CD4-positive, alpha-beta T cell (primary cell): ENCODE data around the gene DPEP3. TPM values are rescaled to one million over a fixed set of nuclear protein-coding genes. Genes with fewer than 3 reads are reported as not detected.

Experiments used
- ATAC-seq: fragments of 200-7000 bp; cut with Tn5 transposase; one replicate; pipeline ENCODE4 v1.10.0; 2022; ENCODE audit warnings: mild to moderate bottlenecking; ENCODE audit not compliant: poor library complexity
- CTCF ChIA-PET: fragments of 350-600 bp; sonication (Branson Sonifier 250); formaldehyde crosslinking; loops from one replicate; lab custom pipeline; 2021; ENCODE audit warnings: antibody characterized with exemption, inconsistent platforms; lab: Charles Lee
- POLR2A ChIA-PET: fragments of 350-600 bp; sonication (Branson Sonifier 250); formaldehyde crosslinking; loops from one replicate; lab custom pipeline; 2021; ENCODE audit warnings: antibody characterized with exemption, inconsistent platforms; lab: Charles Lee
- DNase-seq, 14 experiments: peaks; one replicate each; pipeline ENCODE4 v3.0.0-alpha.2; 2013 to 2020; ENCODE audit warnings: mixed read lengths in 2 of 14
- H3K27ac ChIP-seq, 2 donors: one replicate each; pipeline versions ENCODE4 v1.5.1 to v1.7.0; 2013; ENCODE audit warnings: low read length in 2 of 2, low read depth in 1 of 2, mild to moderate bottlenecking in 1 of 2
- H3K27me3 ChIP-seq, 2 experiments: 1 replicate in 1 of 2; 2 replicates in 1 of 2; pipeline versions ENCODE4 v1.6.1 to v1.7.0; 2013; ENCODE audit warnings: low read length in 2 of 2, control low read depth in 1 of 2, mild to moderate bottlenecking in 1 of 2, moderate library complexity in 1 of 2; ENCODE audit not compliant: insufficient read depth in 2 of 2, control insufficient read depth in 1 of 2
- H3K36me3 ChIP-seq: one replicate; pipeline ENCODE4 v1.6.1; 2013; ENCODE audit warnings: low read length, control low read depth; ENCODE audit not compliant: insufficient read depth
- H3K4me1 ChIP-seq: one replicate; pipeline ENCODE4 v1.6.1; 2013; ENCODE audit warnings: low read length, control low read depth; ENCODE audit not compliant: insufficient read depth
- H3K4me3 ChIP-seq: one replicate; pipeline ENCODE4 v1.5.1; 2013; ENCODE audit warnings: mild to moderate bottlenecking, low read length, moderate library complexity
- H3K9me3 ChIP-seq, 2 experiments: 1 replicate in 1 of 2; 2 replicates in 1 of 2; pipeline versions ENCODE4 v1.6.1 to v1.7.0; 2013; ENCODE audit warnings: low read length in 2 of 2, mild to moderate bottlenecking in 2 of 2, control low read depth in 1 of 2, moderate library complexity in 1 of 2; ENCODE audit not compliant: control insufficient read depth in 1 of 2, insufficient read depth in 1 of 2
- H3K27ac Mint-ChIP-seq: one replicate; pipeline ENCODE4 v1.8.0; 2020; ENCODE audit warnings: mixed read lengths
- H3K27me3 Mint-ChIP-seq: one replicate; pipeline ENCODE4 v1.8.0; 2021; ENCODE audit warnings: mixed read lengths
- H3K36me3 Mint-ChIP-seq: one replicate; pipeline ENCODE4 v1.8.0; 2021; ENCODE audit warnings: low read depth, mixed read lengths
- H3K4me1 Mint-ChIP-seq: one replicate; pipeline ENCODE4 v1.8.0; 2021; ENCODE audit warnings: low read depth, mixed read lengths
- H3K4me3 Mint-ChIP-seq: one replicate; pipeline ENCODE4 v1.8.0; 2020; ENCODE audit warnings: mild to moderate bottlenecking, mixed read lengths
- H3K9me3 Mint-ChIP-seq: one replicate; pipeline ENCODE4 v1.8.0; 2020; ENCODE audit warnings: mixed read lengths
- CTCF ChIP-seq: fragments of 200-600 bp; IDR thresholded peaks from one replicate; pipeline ENCODE4 v1.8.0; 2022; ENCODE audit warnings: antibody characterized with exemption, mild to moderate bottlenecking
- intact Hi-C, 2 experiments: fragments of 100-400 bp; cut with DNase I in 1 of 2; cut with micrococcal nuclease in 1 of 2; formaldehyde crosslinking; loops; one replicate each; pipeline versions ENCODE4 v1.15.1 to v1.9.0; 2023 to 2025; cut with DNase I, micrococcal nuclease
- total RNA-seq, 174 experiments: library from RNA in 2 of 174; stranded (reverse) in 2 of 174; gene quantifications; one replicate each; pipeline ENCODE4 v1.2.3 and lab custom pipeline; 2021 to 2026

Gene DPEP3
- total RNA-seq, 2 experiments from 2014 or later, result 0.53 to 0.63 TPM

GRCh38 chr16:67959536-67960329, 20.6 kb downstream of the DPEP3 start:
- H3K27ac ChIP-seq, result no peak overlapping the region
- ChIA-PET CTCF (no interaction called here), POLR2A (interaction anchor here (1.0 kb wide), 1 partner anchor 24 kb away, joined by 5 read pairs; no protein-coding TSS in a partner anchor)
- Mint-ChIP-seq H3K27me3 (no peaks in the 10 kb centered on the region), H3K27ac (no peak overlapping the region), H3K9me3 (no peaks in the 10 kb centered on the region), H3K36me3 (peaks cover 28% of the 10 kb centered on the region), H3K4me3 (no peak overlapping the region), H3K4me1 (no peaks in the 10 kb centered on the region)
- no peak overlapping the region for H3K4me3 ChIP-seq
- peaks cover 19% of the 10 kb centered on the region for H3K36me3 ChIP-seq
- no peak for TF ChIP-seq CTCF
- DNase-seq (no peak), ATAC-seq (no peak)
- no peaks in the 10 kb centered on the region for H3K27me3 ChIP-seq
- H3K4me1 ChIP-seq, result no peaks in the 10 kb centered on the region
- H3K9me3 ChIP-seq, result no peaks in the 10 kb centered on the region
- intact Hi-C loops, result no loop called here

GRCh38 chr16:67957622-67958021, 22.7 kb downstream of the DPEP3 start:
- Histone ChIP-seq H3K9me3 (no peaks in the 10 kb centered on the region), H3K27me3 (no peaks in the 10 kb centered on the region), H3K4me3 (no peak overlapping the region), H3K27ac (no peak overlapping the region), H3K4me1 (no peaks in the 10 kb centered on the region), H3K36me3 (peaks cover 26% of the 10 kb centered on the region)
- H3K36me3 Mint-ChIP-seq, result peaks cover 24% of the 10 kb centered on the region
- H3K4me3 Mint-ChIP-seq, result no peak overlapping the region
- POLR2A ChIA-PET, result no interaction called here
- DNase-seq, result no peak
- intact Hi-C loops, result no loop called here
- no peak for ATAC-seq
- TF ChIP-seq CTCF, result no peak
- CTCF ChIA-PET, result no interaction called here
- H3K9me3 Mint-ChIP-seq, result no peaks in the 10 kb centered on the region
- H3K4me1 Mint-ChIP-seq, result no peaks in the 10 kb centered on the region
- no peaks in the 10 kb centered on the region for H3K27me3 Mint-ChIP-seq
- H3K27ac Mint-ChIP-seq, result no peak overlapping the region

GRCh38 chr16:67954421-67955196, 25.7 kb downstream of the DPEP3 start:
- Mint-ChIP-seq H3K4me3 (no peak overlapping the region), H3K9me3 (no peaks in the 10 kb centered on the region), H3K27me3 (no peaks in the 10 kb centered on the region), H3K27ac (no peak overlapping the region), H3K4me1 (no peaks in the 10 kb centered on the region), H3K36me3 (peaks cover 16% of the 10 kb centered on the region)
- TF ChIP-seq CTCF, result no peak
- Histone ChIP-seq H3K36me3 (peaks cover 35% of the 10 kb centered on the region), H3K27ac (no peak overlapping the region), H3K4me1 (no peaks in the 10 kb centered on the region), H3K4me3 (no peak overlapping the region), H3K27me3 (no peaks in the 10 kb centered on the region), H3K9me3 (no peaks in the 10 kb centered on the region)
- ATAC-seq (no peak), DNase-seq (no peak)
- ChIA-PET POLR2A (no interaction called here), CTCF (no interaction called here)
- intact Hi-C loops, result no loop called here
